Duodenal mucosa (tissue), 2 donors: ENCODE measurements around the gene ZNF592.

Experiments
- H3K27ac ChIP-seq: one replicate; pipeline ENCODE4 v1.7.0; 2013; ENCODE audit warnings: low read depth, low read length
- H3K27me3 ChIP-seq, 2 donors: one replicate each; pipeline ENCODE4 v1.7.0; 2013; ENCODE audit warnings: low read length in 2 of 2, control low read depth in 1 of 2; ENCODE audit not compliant: insufficient read depth in 2 of 2, control insufficient read depth in 1 of 2
- H3K36me3 ChIP-seq, 2 donors: one replicate each; pipeline ENCODE4 v1.7.0; 2013; ENCODE audit warnings: low read length in 2 of 2, control low read depth in 1 of 2; ENCODE audit not compliant: insufficient read depth in 2 of 2, control insufficient read depth in 1 of 2
- H3K4me1 ChIP-seq, 2 donors: one replicate each; pipeline ENCODE4 v1.7.0; 2013; ENCODE audit warnings: low read length in 2 of 2, control low read depth in 1 of 2; ENCODE audit not compliant: insufficient read depth in 2 of 2, control insufficient read depth in 1 of 2
- H3K4me3 ChIP-seq, 2 donors: one replicate each; pipeline ENCODE4 v1.7.0; 2013; ENCODE audit warnings: low read length in 2 of 2, low read depth in 1 of 2
- H3K9ac ChIP-seq, 2 donors: one replicate each; pipeline ENCODE4 v1.7.0; 2013; ENCODE audit warnings: low read length in 2 of 2, low read depth in 1 of 2
- H3K9me3 ChIP-seq, 2 donors: one replicate each; pipeline ENCODE4 v1.7.0; 2013; ENCODE audit warnings: low read length in 2 of 2, control low read depth in 1 of 2; ENCODE audit not compliant: control insufficient read depth in 1 of 2

Gene ZNF592

GRCh38 chr15:84773716-84774115, 25.3 kb downstream of the ZNF592 start:
- H3K4me1 ChIP-seq: no peaks in the 10 kb centered on the region
- H3K9me3 ChIP-seq: no peaks in the 10 kb centered on the region
- H3K27me3 ChIP-seq: no peaks in the 10 kb centered on the region
- no peak overlapping the region for H3K9ac ChIP-seq
- H3K4me3 ChIP-seq: no peak overlapping the region
- H3K27ac ChIP-seq: no peak overlapping the region
- H3K36me3 ChIP-seq: peaks cover 5 to 15% of the 10 kb centered on the region in 2 donors

GRCh38 chr15:84775867-84776449, 27.6 kb downstream of the ZNF592 start:
- Histone ChIP-seq H3K36me3 (peaks cover 0 to 8% of the 10 kb centered on the region in 2 donors), H3K9ac (no peak overlapping the region), H3K9me3 (no peaks in the 10 kb centered on the region), H3K27me3 (no peaks in the 10 kb centered on the region), H3K4me1 (no peaks in the 10 kb centered on the region), H3K27ac (no peak overlapping the region), H3K4me3 (no peak overlapping the region)

- Histone ChIP-seq H3K27me3 (no peaks in the 10 kb centered on the region), H3K36me3 (peaks cover 11 to 27% of the 10 kb centered on the region in 2 donors), H3K4me3 (no peak overlapping the region), H3K27ac (no peak overlapping the region), H3K9me3 (no peaks in the 10 kb centered on the region), H3K9ac (no peak overlapping the region), H3K4me1 (no peaks in the 10 kb centered on the region)
These were observed 29.8 kb downstream of the ZNF592 start for GRCh38 chr15:84778194-84778593.

- Histone ChIP-seq H3K36me3 (peaks cover 31 to 46% of the 10 kb centered on the region in 2 donors), H3K4me1 (no peaks in the 10 kb centered on the region), H3K27ac (no peak overlapping the region), H3K9me3 (no peaks in the 10 kb centered on the region), H3K27me3 (no peaks in the 10 kb centered on the region), H3K9ac (no peak overlapping the region), H3K4me3 (no peak overlapping the region)
These were observed 32.1 kb downstream of the ZNF592 start for GRCh38 chr15:84780492-84780891.

GRCh38 chr15:84781495-84781894, 33.1 kb downstream of the ZNF592 start:
- Histone ChIP-seq H3K4me1 (no peaks in the 10 kb centered on the region), H3K9ac (no peak overlapping the region), H3K9me3 (no peaks in the 10 kb centered on the region), H3K36me3 (peaks cover 34 to 55% of the 10 kb centered on the region in 2 donors), H3K27ac (no peak overlapping the region), H3K27me3 (no peaks in the 10 kb centered on the region), H3K4me3 (no peak overlapping the region)

- H3K9ac ChIP-seq: no peak overlapping the region
- no peaks in the 10 kb centered on the region for H3K27me3 ChIP-seq
- H3K9me3 ChIP-seq: no peaks in the 10 kb centered on the region
- no peak overlapping the region for H3K4me3 ChIP-seq
- H3K36me3 ChIP-seq: peaks cover 34 to 55% of the 10 kb centered on the region in 2 donors
- H3K4me1 ChIP-seq: no peaks in the 10 kb centered on the region
- H3K27ac ChIP-seq: no peak overlapping the region
These were observed 34.0 kb downstream of the ZNF592 start for GRCh38 chr15:84782346-84782745.

GRCh38 chr15:84783493-84784251, 35.3 kb downstream of the ZNF592 start:
- Histone ChIP-seq H3K9ac (no peak overlapping the region), H3K9me3 (no peaks in the 10 kb centered on the region), H3K27me3 (no peaks in the 10 kb centered on the region), H3K36me3 (peaks cover 34 to 49% of the 10 kb centered on the region in 2 donors), H3K27ac (no peak overlapping the region), H3K4me3 (no peak overlapping the region), H3K4me1 (no peaks in the 10 kb centered on the region)

- Histone ChIP-seq H3K27ac (no peak overlapping the region), H3K27me3 (no peaks in the 10 kb centered on the region), H3K9me3 (no peaks in the 10 kb centered on the region), H3K9ac (no peak overlapping the region), H3K36me3 (peaks cover 34 to 49% of the 10 kb centered on the region in 2 donors), H3K4me3 (no peak overlapping the region), H3K4me1 (no peaks in the 10 kb centered on the region)
These were observed 35.9 kb downstream of the ZNF592 start for GRCh38 chr15:84784262-84784661.

GRCh38 chr15:84785053-84785452, 36.7 kb downstream of the ZNF592 start:
- Histone ChIP-seq H3K9ac (no peak overlapping the region), H3K4me1 (no peaks in the 10 kb centered on the region), H3K9me3 (no peaks in the 10 kb centered on the region), H3K27me3 (no peaks in the 10 kb centered on the region), H3K4me3 (no peak overlapping the region), H3K27ac (no peak overlapping the region), H3K36me3 (peaks cover 34 to 50% of the 10 kb centered on the region in 2 donors)

GRCh38 chr15:84788500-84788899, 40.1 kb downstream of the ZNF592 start:
- no peaks in the 10 kb centered on the region for H3K9me3 ChIP-seq
- H3K27ac ChIP-seq: no peak overlapping the region
- no peaks in the 10 kb centered on the region for H3K27me3 ChIP-seq
- H3K4me3 ChIP-seq: no peak overlapping the region
- no peaks in the 10 kb centered on the region for H3K4me1 ChIP-seq
- peaks cover 31 to 55% of the 10 kb centered on the region in 2 donors for H3K36me3 ChIP-seq
- H3K9ac ChIP-seq: no peak overlapping the region
